Measurements from ENCODE around the gene ACSL3. TPM values are rescaled to one million over a fixed set of nuclear protein-coding genes. Genes with fewer than 3 reads are reported as not detected.

The ACSL3 gene
- total and polyA plus RNA-seq, 2 donors (not counting 3 experiments of a cell fraction or from before 2014, with no cell fraction given), result 58.7 to 139 TPM

DNA sequence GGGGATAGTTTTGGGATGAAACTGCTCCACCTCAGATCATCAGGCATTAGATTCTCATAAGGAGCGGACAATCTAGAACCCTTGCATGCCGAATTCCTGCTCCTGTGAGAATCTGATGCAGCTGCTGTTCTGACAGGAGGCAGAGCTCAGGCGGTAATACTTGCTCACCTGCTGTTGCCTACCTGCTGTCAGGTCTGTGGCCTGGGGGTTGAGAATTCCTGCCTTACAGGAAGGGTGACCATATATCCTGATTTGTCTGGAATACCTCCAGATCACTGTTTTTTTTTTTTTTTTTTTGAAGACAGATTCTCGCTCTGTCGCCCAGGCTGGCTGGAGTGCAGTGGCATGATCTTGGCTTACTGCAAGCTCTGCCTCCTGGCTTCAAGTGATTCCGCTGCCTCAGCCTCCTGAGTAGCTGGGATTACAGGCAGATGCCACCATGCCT is 21.7 kb downstream of the ACSL3 start:
- Histone ChIP-seq H3K4me3 (replicated peaks in 1 of 3; ENCODE audit: insufficient read depth in 1 of 3, low read depth in 1 of 3, low read length in 3 of 3) (no peak overlapping the region), H3K79me2 (ENCODE audit: control insufficient read depth, insufficient read depth, low read length) (peaks cover 95% of the 10 kb centered on the region), H3K36me3 (ENCODE audit: control insufficient read depth in 2 of 2, extremely low read depth in 1 of 2, insufficient read depth in 2 of 2, low read length in 2 of 2) (peaks cover 0 to under 1% of the 10 kb centered on the region in 2 experiments), H3K9ac (replicated peaks; ENCODE audit: extremely low read depth, insufficient read depth, low read length) (no peak overlapping the region), H3K27me3 (ENCODE audit: control insufficient read depth in 2 of 2, insufficient read depth in 2 of 2, low read length in 2 of 2) (no peaks in the 10 kb centered on the region), H3K4me2 (ENCODE audit: insufficient read depth, low read length) (no peak overlapping the region), H3K27ac (ENCODE audit: insufficient read depth, low read depth, low read length) (no peak overlapping the region), H3K4me1 (ENCODE audit: control insufficient read depth, extremely low read depth, insufficient read depth, low read length) (peaks cover 20% of the 10 kb centered on the region), H4K20me1 (replicated peaks; ENCODE audit: control insufficient read depth, extremely low read depth, insufficient read depth, low read length) (peaks cover 17% of the 10 kb centered on the region), H3K9me3 (replicated peaks; ENCODE audit: control insufficient read depth, insufficient read depth, low read length) (no peaks in the 10 kb centered on the region), H2AFZ (ENCODE audit: low read depth, low read length) (no peak overlapping the region), H3K9me1 (replicated peaks; ENCODE audit: control insufficient read depth, extremely low read depth, insufficient read depth, low read length) (no peaks in the 10 kb centered on the region)
- no TSS peak for BruUV-seq (replicated peaks)
- ChIA-PET POLR2A (no interaction called here), CTCF (interaction anchor here (1.2 kb wide), 1 partner anchor 21 kb away, joined by 4 read pairs; no protein-coding TSS in a partner anchor)
- TF ChIP-seq GATA2 (IDR thresholded peaks at IDR 0.05; ENCODE audit: insufficient read depth, insufficient read length, low read depth, low read length), result no peak
- TF ChIP-seq, protein P1, sequence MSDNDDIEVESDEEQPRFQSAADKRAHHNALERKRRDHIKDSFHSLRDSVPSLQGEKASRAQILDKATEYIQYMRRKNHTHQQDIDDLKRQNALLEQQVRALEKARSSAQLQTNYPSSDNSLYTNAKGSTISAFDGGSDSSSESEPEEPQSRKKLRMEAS (IDR thresholded peaks at IDR 0.05; ENCODE audit: insufficient read depth, insufficient read length), result no peak
- TF ChIP-seq POLR2AphosphoS5 (IDR thresholded peaks at IDR 0.05; ENCODE audit: insufficient read depth, low read depth, low read length), result no peak
- no peak for TF ChIP-seq JUN (IDR thresholded peaks at IDR 0.05; ENCODE audit: borderline replicate concordance, insufficient read depth, insufficient read length, low read depth)
- TF ChIP-seq POLR2A (IDR thresholded peaks at IDR 0.05; ENCODE audit: low read depth, low read length), result no peak
- TF ChIP-seq EZH2 (IDR thresholded peaks at IDR 0.05; ENCODE audit: borderline replicate concordance, low read depth, low read length, severe bottlenecking), result no peak
- TF ChIP-seq, protein P2, sequence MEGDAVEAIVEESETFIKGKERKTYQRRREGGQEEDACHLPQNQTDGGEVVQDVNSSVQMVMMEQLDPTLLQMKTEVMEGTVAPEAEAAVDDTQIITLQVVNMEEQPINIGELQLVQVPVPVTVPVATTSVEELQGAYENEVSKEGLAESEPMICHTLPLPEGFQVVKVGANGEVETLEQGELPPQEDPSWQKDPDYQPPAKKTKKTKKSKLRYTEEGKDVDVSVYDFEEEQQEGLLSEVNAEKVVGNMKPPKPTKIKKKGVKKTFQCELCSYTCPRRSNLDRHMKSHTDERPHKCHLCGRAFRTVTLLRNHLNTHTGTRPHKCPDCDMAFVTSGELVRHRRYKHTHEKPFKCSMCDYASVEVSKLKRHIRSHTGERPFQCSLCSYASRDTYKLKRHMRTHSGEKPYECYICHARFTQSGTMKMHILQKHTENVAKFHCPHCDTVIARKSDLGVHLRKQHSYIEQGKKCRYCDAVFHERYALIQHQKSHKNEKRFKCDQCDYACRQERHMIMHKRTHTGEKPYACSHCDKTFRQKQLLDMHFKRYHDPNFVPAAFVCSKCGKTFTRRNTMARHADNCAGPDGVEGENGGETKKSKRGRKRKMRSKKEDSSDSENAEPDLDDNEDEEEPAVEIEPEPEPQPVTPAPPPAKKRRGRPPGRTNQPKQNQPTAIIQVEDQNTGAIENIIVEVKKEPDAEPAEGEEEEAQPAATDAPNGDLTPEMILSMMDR (IDR thresholded peaks at IDR 0.05; ENCODE audit: extremely low read depth in 1 of 2, insufficient read depth in 1 of 2, low read depth in 1 of 2, low read length in 2 of 2), result no peak
- TF ChIP-seq FOS (IDR thresholded peaks at IDR 0.05; ENCODE audit: borderline replicate concordance, insufficient read depth, low read length), result no peak
- TF ChIP-seq MYC (IDR thresholded peaks at IDR 0.05; ENCODE audit: low read depth, low read length), result no peak
- intact Hi-C loops (cut with micrococcal nuclease), result no loop called here
- no peak for FAIRE-seq
- dilution Hi-C loops (cut with MboI; ENCODE audit: extremely low pct_ligation_motif_present, low sequenced_read_pairs), result no loop called here
- no peak for DNase-seq (ENCODE audit: low read depth, low spot score)

All from endothelial cell of umbilical vein (primary cell).